GM19239 (cell line): ENCODE data around the gene CEP85L.
A peak's percentile ranks its signal among the peaks of the same experiment; 100 is the strongest.

Experiments
- DNase-seq: peaks from one replicate; pipeline ENCODE4 v3.0.0; 2011; ENCODE audit warnings: low spot score; ENCODE audit not compliant: insufficient read length
- FAIRE-seq: peaks from 2 replicates; lab custom pipeline; 2011; peaks lifted over from hg19 to GRCh38; lab: Jason Lieb, UNC

Gene CEP85L

GRCh38 chr6:118651282-118652050 lies at the start of gene CEP85L:
CEP85L (minus strand) TSS chr6:118651591; CDS start chr6:118651269, 322 bp downstream.
- FAIRE-seq (peak; percentile 93), DNase-seq (peak; percentile 79)

GRCh38 chr6:118700531-118700930 lies 49.1 kb upstream of the CEP85L start:
- DNase-seq (no peak), FAIRE-seq (no peak)

- DNase-seq (no peak), FAIRE-seq (no peak)
Measured at GRCh38 chr6:118697554-118697953, 46.2 kb upstream of the CEP85L start.

- DNase-seq, result no peak
- no peak for FAIRE-seq
Measured at GRCh38 chr6:118696271-118696670, 44.9 kb upstream of the CEP85L start.

- DNase-seq (no peak), FAIRE-seq (no peak)
Measured at GRCh38 chr6:118693562-118693961, 42.2 kb upstream of the CEP85L start.

- FAIRE-seq, result no peak
- no peak for DNase-seq
Measured at GRCh38 chr6:118685823-118686449, 34.5 kb upstream of the CEP85L start.

GRCh38 chr6:118683881-118684872 lies 32.8 kb upstream of the CEP85L start:
- FAIRE-seq, result peak; percentile 57
- no peak for DNase-seq

- no peak for DNase-seq
- FAIRE-seq, result no peak
Measured at GRCh38 chr6:118680452-118681095, 29.2 kb upstream of the CEP85L start.

- FAIRE-seq (no peak), DNase-seq (no peak)
Measured at GRCh38 chr6:118679327-118679901, 28.0 kb upstream of the CEP85L start.

- DNase-seq, result no peak
- no peak for FAIRE-seq
Measured at GRCh38 chr6:118678866-118679265, 27.5 kb upstream of the CEP85L start.

GRCh38 chr6:118677193-118677592 lies 25.8 kb upstream of the CEP85L start:
- FAIRE-seq, result no peak
- DNase-seq, result no peak

GRCh38 chr6:118675225-118675624 lies 23.8 kb upstream of the CEP85L start:
- FAIRE-seq, result no peak

GRCh38 chr6:118674772-118675171 lies 23.4 kb upstream of the CEP85L start:
- no peak for FAIRE-seq
- no peak for DNase-seq

More at GRCh38 chr6:118675225-118675624, 23.8 kb upstream of the CEP85L start:
- DNase-seq, result no peak

GRCh38 chr6:118672678-118673077 lies 21.3 kb upstream of the CEP85L start:
- FAIRE-seq, result no peak
- no peak for DNase-seq

GRCh38 chr6:118669561-118669960 lies 18.2 kb upstream of the CEP85L start:
- FAIRE-seq (peak; percentile 35), DNase-seq (no peak)

- no peak for FAIRE-seq
Measured at GRCh38 chr6:118668761-118669385, 17.5 kb upstream of the CEP85L start.

GRCh38 chr6:118667988-118668387 lies 16.6 kb upstream of the CEP85L start:
- no peak for DNase-seq
- FAIRE-seq, result no peak

More at GRCh38 chr6:118668761-118669385, 17.5 kb upstream of the CEP85L start:
- DNase-seq, result no peak

GRCh38 chr6:118665011-118665410 lies 13.6 kb upstream of the CEP85L start:
- DNase-seq (no peak), FAIRE-seq (no peak)
